ENCODE results near the gene DNAJB14. TPM values are rescaled to one million over a fixed set of nuclear protein-coding genes. Genes with fewer than 3 reads are reported as not detected.

Gene DNAJB14
- total and polyA plus RNA-seq, 2 donors from 2014 or later = 8.1 to 51.7 TPM

DNA sequence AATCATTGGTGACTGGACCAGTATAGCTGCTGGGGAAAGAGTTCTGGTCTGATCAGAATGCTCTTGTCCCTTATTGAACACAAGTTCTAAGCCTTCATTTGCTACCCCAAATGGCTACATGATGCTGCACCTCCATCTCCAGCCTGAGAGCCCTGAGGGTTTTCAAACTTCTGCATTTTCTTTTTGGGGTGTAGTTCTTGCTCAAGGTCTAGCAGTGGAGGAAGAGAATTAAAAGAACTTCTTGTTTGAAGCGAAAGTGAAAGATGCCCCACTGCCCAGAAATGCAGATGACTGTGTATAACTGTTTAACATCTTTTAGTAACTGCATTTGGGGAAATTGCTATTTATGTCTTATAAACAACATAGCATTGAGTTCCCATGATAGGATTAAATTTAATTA, 90.7 kb downstream of the DNAJB14 start:
- no peaks in the 10 kb centered on the region for H3K27me3 ChIP-seq (ENCODE audit: control insufficient read depth, insufficient read depth, low read length)
- H3K4me3 ChIP-seq (ENCODE audit: low read length in 3 of 3) = no peak overlapping the region
- no peaks in the 10 kb centered on the region for H3K9me3 ChIP-seq (ENCODE audit: control insufficient read depth in 2 of 3, insufficient read depth in 1 of 3, low read length in 3 of 3)
- intact Hi-C loops (cut with DNase I) = no loop called here
- H3K9ac ChIP-seq (ENCODE audit: low read length in 3 of 3) = no peak overlapping the region
- no peak for TF ChIP-seq CTCF (IDR thresholded peaks at IDR 0.05; ENCODE audit: borderline replicate concordance, extremely low read depth, insufficient read depth)
- FAIRE-seq (no peak), DNase-seq (no peak)
- no peak overlapping the region for H3K27ac ChIP-seq (ENCODE audit: low read depth in 2 of 2, low read length in 2 of 2)
- no peaks in the 10 kb centered on the region for H3K36me3 ChIP-seq (ENCODE audit: control insufficient read depth in 2 of 3, insufficient read depth in 3 of 3, low read length in 3 of 3)
- H3K4me1 ChIP-seq (ENCODE audit: control insufficient read depth in 2 of 3, insufficient read depth in 2 of 3, low read depth in 1 of 3, low read length in 3 of 3) = peaks cover 0 to 3% (median 0%) of the 10 kb centered on the region in 3 donors

GRCh38 chr4:99853999-99854398, 92.4 kb downstream of the DNAJB14 start:
- no peak for TF ChIP-seq CTCF (IDR thresholded peaks at IDR 0.05; ENCODE audit: borderline replicate concordance, extremely low read depth, insufficient read depth)
- no peak overlapping the region for H3K9ac ChIP-seq (ENCODE audit: low read length in 3 of 3)
- FAIRE-seq (no peak), DNase-seq (no peak)
- no peak overlapping the region for H3K4me3 ChIP-seq (ENCODE audit: low read length in 3 of 3)
- no peaks in the 10 kb centered on the region for H3K36me3 ChIP-seq (ENCODE audit: control insufficient read depth in 2 of 3, insufficient read depth in 3 of 3, low read length in 3 of 3)
- no peak overlapping the region for H3K27ac ChIP-seq (ENCODE audit: low read depth in 2 of 2, low read length in 2 of 2)
- H3K27me3 ChIP-seq (ENCODE audit: control insufficient read depth, insufficient read depth, low read length) = no peaks in the 10 kb centered on the region
- intact Hi-C loops (cut with DNase I) = no loop called here
- H3K9me3 ChIP-seq (ENCODE audit: control insufficient read depth in 2 of 3, insufficient read depth in 1 of 3, low read length in 3 of 3) = no peaks in the 10 kb centered on the region
- H3K4me1 ChIP-seq (ENCODE audit: control insufficient read depth in 2 of 3, insufficient read depth in 2 of 3, low read depth in 1 of 3, low read length in 3 of 3) = no peaks in the 10 kb centered on the region

DNA sequence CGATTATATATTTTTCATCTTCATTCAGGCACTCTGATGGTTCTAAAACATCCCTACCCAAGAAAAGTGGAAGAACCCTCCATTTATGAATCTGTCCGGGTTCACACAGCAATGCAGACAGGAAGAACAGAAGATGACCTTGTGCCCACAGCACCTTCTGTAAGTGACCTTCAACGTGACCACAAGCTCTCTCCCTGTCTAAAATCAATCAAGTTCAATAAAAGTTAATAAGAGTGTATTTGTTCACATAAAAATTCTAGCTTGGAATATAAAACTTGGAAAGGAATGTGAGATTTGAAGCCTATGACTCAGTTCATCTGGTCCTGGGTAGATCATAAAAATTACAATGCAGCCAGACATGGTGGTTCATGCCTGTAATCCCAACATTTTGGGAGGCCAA, 93.2 kb downstream of the DNAJB14 start:
- no peak for DNase-seq
- no peak for TF ChIP-seq CTCF (IDR thresholded peaks at IDR 0.05; ENCODE audit: borderline replicate concordance, extremely low read depth, insufficient read depth)
- no peaks in the 10 kb centered on the region for H3K4me1 ChIP-seq (ENCODE audit: control insufficient read depth in 2 of 3, insufficient read depth in 2 of 3, low read depth in 1 of 3, low read length in 3 of 3)
- H3K9ac ChIP-seq (ENCODE audit: low read length in 3 of 3) = no peak overlapping the region
- no peak overlapping the region for H3K4me3 ChIP-seq (ENCODE audit: low read length in 3 of 3)
- no peak for FAIRE-seq
- no peaks in the 10 kb centered on the region for H3K27me3 ChIP-seq (ENCODE audit: control insufficient read depth, insufficient read depth, low read length)
- no peaks in the 10 kb centered on the region for H3K36me3 ChIP-seq (ENCODE audit: control insufficient read depth in 2 of 3, insufficient read depth in 3 of 3, low read length in 3 of 3)
- no peak overlapping the region for H3K27ac ChIP-seq (ENCODE audit: low read depth in 2 of 2, low read length in 2 of 2)
- H3K9me3 ChIP-seq (ENCODE audit: control insufficient read depth in 2 of 3, insufficient read depth in 1 of 3, low read length in 3 of 3) = no peaks in the 10 kb centered on the region
- intact Hi-C loops (cut with DNase I) = no loop called here

DNA sequence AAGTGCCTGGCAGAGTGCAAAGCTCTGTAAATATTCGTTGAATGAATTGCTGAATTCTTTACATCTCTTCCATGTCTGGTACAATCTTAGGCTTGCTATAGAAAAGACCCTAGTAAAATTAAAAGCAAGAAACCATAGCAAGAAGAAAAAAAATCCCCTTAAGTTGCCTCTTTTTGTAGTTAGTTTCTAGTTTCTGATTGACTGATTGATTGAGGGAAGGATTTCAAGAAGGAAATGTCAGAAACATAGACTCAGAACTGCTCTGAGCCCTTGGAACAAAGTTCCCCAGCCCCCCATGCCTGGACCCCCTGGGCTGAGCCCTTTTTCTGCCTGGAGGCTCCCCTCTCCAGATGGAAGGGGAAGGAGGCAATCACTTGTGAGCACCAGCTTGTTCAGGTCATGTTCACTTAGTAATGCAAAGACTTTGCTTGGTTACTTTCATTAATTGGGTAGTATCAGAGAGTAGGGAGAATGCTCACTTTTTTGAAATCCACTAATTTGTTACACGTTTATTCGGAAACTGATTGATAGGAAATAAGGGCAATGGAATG, 94.1 kb downstream of the DNAJB14 start:
- H3K4me1 ChIP-seq (ENCODE audit: control insufficient read depth in 2 of 3, insufficient read depth in 2 of 3, low read depth in 1 of 3, low read length in 3 of 3) = no peaks in the 10 kb centered on the region
- intact Hi-C loops (cut with DNase I) = no loop called here
- no peaks in the 10 kb centered on the region for H3K36me3 ChIP-seq (ENCODE audit: control insufficient read depth in 2 of 3, insufficient read depth in 3 of 3, low read length in 3 of 3)
- DNase-seq (no peak), FAIRE-seq (no peak)
- H3K4me3 ChIP-seq (ENCODE audit: low read length in 3 of 3) = no peak overlapping the region
- H3K9ac ChIP-seq (ENCODE audit: low read length in 3 of 3) = no peak overlapping the region
- H3K27me3 ChIP-seq (ENCODE audit: control insufficient read depth, insufficient read depth, low read length) = no peaks in the 10 kb centered on the region
- no peak for TF ChIP-seq CTCF (IDR thresholded peaks at IDR 0.05; ENCODE audit: borderline replicate concordance, extremely low read depth, insufficient read depth)
- H3K9me3 ChIP-seq (ENCODE audit: control insufficient read depth in 2 of 3, insufficient read depth in 1 of 3, low read length in 3 of 3) = no peaks in the 10 kb centered on the region
- H3K27ac ChIP-seq (ENCODE audit: low read depth in 2 of 2, low read length in 2 of 2) = no peak overlapping the region

Measured in kidney (tissue), 14 donors.